Fibroblast of lung (primary cell): Measurements from ENCODE around the gene TAS1R3.

Experiments used
- EZH2 ChIP-seq: IDR thresholded peaks from 2 replicates; pipeline ENCODE4 v1.5.1; 2012; ENCODE audit warnings: low read length, control low read depth, mild to moderate bottlenecking; ENCODE audit errors: missing control alignments
- TF ChIP-seq, protein P1 (sequence below), 2 donors: IDR thresholded peaks in 1 of 2; conservative IDR thresholded peaks in 1 of 2; 1 replicate in 1 of 2; 2 replicates in 1 of 2; pipeline ENCODE4 v1.5.1; 2011 to 2012; ENCODE audit warnings: low read length in 2 of 2, control low read depth in 1 of 2, inconsistent platforms in 1 of 2, low read depth in 1 of 2, mild to moderate bottlenecking in 1 of 2

DNA sequence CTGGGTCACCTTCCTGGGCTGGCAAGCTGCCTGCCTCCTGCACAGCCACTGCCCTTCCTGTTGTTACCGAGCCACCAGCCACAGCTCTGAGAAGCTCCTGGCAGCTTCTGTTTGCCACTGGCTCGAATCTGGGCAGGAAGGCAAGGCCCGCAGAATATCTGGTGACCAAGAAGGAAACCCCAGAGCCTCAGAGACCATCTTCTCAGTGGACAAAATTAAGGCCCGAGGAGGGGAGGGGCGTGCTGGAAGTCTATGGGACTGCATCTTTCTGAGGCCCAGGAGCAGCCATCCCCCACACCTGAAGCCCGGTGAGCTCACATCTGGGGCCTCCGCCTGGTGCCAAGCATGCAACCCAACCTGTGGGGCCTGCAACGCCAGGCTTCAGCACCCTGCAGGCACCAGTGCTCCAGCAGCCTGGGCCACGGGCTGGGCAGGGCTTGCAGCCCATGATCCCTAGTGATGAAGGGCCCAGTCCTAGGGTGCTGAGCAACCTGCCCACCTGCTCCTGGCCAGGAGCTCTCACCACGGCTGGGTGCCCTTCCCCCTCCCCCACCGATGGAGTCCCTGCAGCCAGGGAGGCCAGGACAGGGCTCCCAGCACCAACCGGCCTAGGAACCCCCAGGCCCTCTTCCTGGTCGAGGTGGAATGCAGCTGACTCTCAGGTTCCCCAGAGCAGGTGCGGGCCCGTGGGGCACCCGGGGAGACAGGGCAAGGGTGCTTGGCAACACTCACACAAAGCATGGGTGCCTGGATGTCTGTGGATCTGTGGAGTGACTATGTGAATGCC lies 5.6 kb upstream of the TAS1R3 start:
- TF ChIP-seq, protein P1, sequence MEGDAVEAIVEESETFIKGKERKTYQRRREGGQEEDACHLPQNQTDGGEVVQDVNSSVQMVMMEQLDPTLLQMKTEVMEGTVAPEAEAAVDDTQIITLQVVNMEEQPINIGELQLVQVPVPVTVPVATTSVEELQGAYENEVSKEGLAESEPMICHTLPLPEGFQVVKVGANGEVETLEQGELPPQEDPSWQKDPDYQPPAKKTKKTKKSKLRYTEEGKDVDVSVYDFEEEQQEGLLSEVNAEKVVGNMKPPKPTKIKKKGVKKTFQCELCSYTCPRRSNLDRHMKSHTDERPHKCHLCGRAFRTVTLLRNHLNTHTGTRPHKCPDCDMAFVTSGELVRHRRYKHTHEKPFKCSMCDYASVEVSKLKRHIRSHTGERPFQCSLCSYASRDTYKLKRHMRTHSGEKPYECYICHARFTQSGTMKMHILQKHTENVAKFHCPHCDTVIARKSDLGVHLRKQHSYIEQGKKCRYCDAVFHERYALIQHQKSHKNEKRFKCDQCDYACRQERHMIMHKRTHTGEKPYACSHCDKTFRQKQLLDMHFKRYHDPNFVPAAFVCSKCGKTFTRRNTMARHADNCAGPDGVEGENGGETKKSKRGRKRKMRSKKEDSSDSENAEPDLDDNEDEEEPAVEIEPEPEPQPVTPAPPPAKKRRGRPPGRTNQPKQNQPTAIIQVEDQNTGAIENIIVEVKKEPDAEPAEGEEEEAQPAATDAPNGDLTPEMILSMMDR (conservative IDR thresholded peaks at IDR 0.05 in 1 of 2, IDR thresholded peaks at IDR 0.05 in 1 of 2; ENCODE audit: low read depth in 1 of 2, low read length in 2 of 2) = no peak
- TF ChIP-seq EZH2 = no peak
